Measurements from ENCODE around the gene XYLT1. TPM values are rescaled to one million over a fixed set of nuclear protein-coding genes. Genes with fewer than 3 reads are reported as not detected.

The XYLT1 gene
- total and polyA plus RNA-seq, 2 of the 13 experiments (the other 11 are each of a cell fraction or from before 2014, with no cell fraction given): not detected

- TF ChIP-seq NR2F6 (IDR thresholded peaks at IDR 0.05) (no peak), NR2F6 (CRISPR knock-in tag; IDR thresholded peaks at IDR 0.05) (no peak), MAFF (IDR thresholded peaks at IDR 0.05; ENCODE audit: low read depth, low read length) (peak; percentile 68), CREB1 (IDR thresholded peaks at IDR 0.05) (0 out of 2 replicates have a peak, but pooled peaks have one; percentile 5), CREB1 (CRISPR knock-in tag; IDR thresholded peaks at IDR 0.05) (no peak), ZNF136 (CRISPR knock-in tag; IDR thresholded peaks at IDR 0.05; ENCODE audit: low read depth) (no peak)
Observed at GRCh38 chr16:17313793-17314547, 156.8 kb downstream of the XYLT1 start (continued).

- CTCF ChIA-PET (ENCODE audit: low intra/inter-chr PET ratio, low total read pairs): no interaction called here
- no peaks in the 10 kb centered on the region for H3K9me3 ChIP-seq (ENCODE audit: low read length)
- intact Hi-C loops (cut with micrococcal nuclease; ENCODE audit: unreplicated experiment): no loop called here
- H3K79me2 ChIP-seq (ENCODE audit: insufficient read depth, low read length): no peaks in the 10 kb centered on the region
- in situ Hi-C loops (cut with HindIII; ENCODE audit: extremely low pct_ligation_motif_present, low pct_unique_long_range_greater_than_20kb): no loop called here
- DNase-seq (ENCODE audit: low spot score): no peak
- no peak overlapping the region for H3K4me2 ChIP-seq (ENCODE audit: low read depth, low read length)
- no TSS peak for BruUV-seq (replicated peaks)
- peaks cover 0 to 5% of the 10 kb centered on the region in 2 experiments; a peak in 1 of 5 replicates for H3K27me3 ChIP-seq (ENCODE audit: control insufficient read depth in 1 of 2, insufficient read depth in 2 of 2, low read length in 2 of 2)
- H3K27ac ChIP-seq (ENCODE audit: extremely low read length, insufficient read depth, low read length): no peak overlapping the region
- no peak overlapping the region for H3K9ac ChIP-seq (ENCODE audit: insufficient read depth, low read depth, low read length)
- peaks cover 7% of the 10 kb centered on the region for H3K4me1 ChIP-seq (ENCODE audit: insufficient read depth, low read length)
- POLR2A ChIA-PET: no interaction called here
- H4K20me1 ChIP-seq (ENCODE audit: insufficient read depth, low read length): no peaks in the 10 kb centered on the region
- H3K36me3 ChIP-seq (replicated peaks in 1 of 2; ENCODE audit: control insufficient read depth in 1 of 2, insufficient read depth in 2 of 2, low read length in 2 of 2): no peaks in the 10 kb centered on the region
- ATAC-seq: no peak
- H2AFZ ChIP-seq (ENCODE audit: low read length): no peak overlapping the region
- WGBS (ENCODE audit: low lambda C conversion rate): 0% methylated on average over 2 of the region's 4 CpGs
- no peak overlapping the region for H3K4me3 ChIP-seq (replicated peaks in 1 of 3; ENCODE audit: insufficient read depth in 1 of 3, low read depth in 2 of 3, low read length in 3 of 3)
- no peak for FAIRE-seq
- TF ChIP-seq ZNF703 (CRISPR knock-in tag; IDR thresholded peaks at IDR 0.05; ENCODE audit: borderline replicate concordance): no peak
- TF ChIP-seq KDM5B (CRISPR knock-in tag; IDR thresholded peaks at IDR 0.05; ENCODE audit: borderline replicate concordance): no peak
- no peak for TF ChIP-seq CHD4 (IDR thresholded peaks at IDR 0.05; ENCODE audit: borderline replicate concordance, low read length)
- no peak for TF ChIP-seq MTF2 (CRISPR knock-in tag; IDR thresholded peaks at IDR 0.05; ENCODE audit: borderline replicate concordance)
- no peak for TF ChIP-seq ZNF407 (CRISPR knock-in tag; IDR thresholded peaks at IDR 0.05; ENCODE audit: not compliant biosample characterization)
- TF ChIP-seq TEAD2 (CRISPR knock-in tag; IDR thresholded peaks at IDR 0.05): no peak
- TF ChIP-seq ZNF251 (CRISPR knock-in tag; IDR thresholded peaks at IDR 0.05): no peak
- no peak for TF ChIP-seq NCOA1 (CRISPR knock-in tag; IDR thresholded peaks at IDR 0.05)
- TF ChIP-seq ZBTB20 (CRISPR knock-in tag; IDR thresholded peaks at IDR 0.05; ENCODE audit: borderline replicate concordance, low read depth): no peak
- no peak for TF ChIP-seq ATRX (CRISPR knock-in tag; IDR thresholded peaks at IDR 0.05; ENCODE audit: borderline replicate concordance)
- no peak for TF ChIP-seq SRSF4 (IDR thresholded peaks at IDR 0.05; ENCODE audit: low read depth, low read length, poor library complexity, severe bottlenecking)
Observed at GRCh38 chr16:17313085-17313611, 157.6 kb downstream of the XYLT1 start.

Data from HepG2 (cell line).